Heart right ventricle (tissue), 16 donors: ENCODE measurements around the gene WDR26. TPM values are rescaled to one million over a fixed set of nuclear protein-coding genes. Genes with fewer than 3 reads are reported as not detected.
A peak's percentile ranks its signal among the peaks of the same experiment; 100 is the strongest.

Experiments used
- ATAC-seq, 8 donors: fragments of 200-7000 bp; cut with Tn5 transposase; one replicate each; pipeline ENCODE4 v1.9.1; 2020; ENCODE audit warnings: mild to moderate bottlenecking in 8 of 8, moderate library complexity in 8 of 8, moderate number of reproducible peaks in 1 of 8
- DNase-seq, 2 donors: peaks; one replicate each; pipeline ENCODE4 v3.0.0-alpha.2; 2020
- H3K27ac ChIP-seq, 10 donors: fragments of 200-600 bp; sonication (generic) in 2 of 10; one replicate each; pipeline versions ENCODE4 v1.5.0 to v1.8.0; 2020 to 2022; ENCODE audit warnings: mild to moderate bottlenecking in 3 of 10
- H3K27me3 ChIP-seq, 7 donors: fragments of 200-600 bp; one replicate each; pipeline ENCODE4 v1.8.0; 2021 to 2022; ENCODE audit warnings: mild to moderate bottlenecking in 2 of 7
- H3K36me3 ChIP-seq, 9 donors: fragments of 200-600 bp; sonication (generic) in 1 of 9; one replicate each; pipeline versions ENCODE4 v1.5.0 to v1.8.0; 2020 to 2022; ENCODE audit warnings: mild to moderate bottlenecking in 2 of 9
- H3K4me1 ChIP-seq, 9 donors: fragments of 200-600 bp; sonication (generic) in 1 of 9; one replicate each; pipeline versions ENCODE4 v1.5.0 to v1.8.0; 2020 to 2022; ENCODE audit warnings: mild to moderate bottlenecking in 4 of 9
- H3K4me3 ChIP-seq, 10 donors: fragments of 200-600 bp; sonication (generic) in 2 of 10; one replicate each; pipeline versions ENCODE4 v1.5.0 to v1.8.0; 2020 to 2022; ENCODE audit warnings: mild to moderate bottlenecking in 7 of 10, moderate library complexity in 2 of 10
- H3K9me3 ChIP-seq, 11 donors: fragments of 200-600 bp in 10 of 11; sonication (generic) in 2 of 11; one replicate each; pipeline versions ENCODE4 v1.5.0 to v1.8.0; 2013 to 2022; ENCODE audit warnings: mild to moderate bottlenecking in 2 of 11, control low read depth in 1 of 11, moderate library complexity in 1 of 11
- CTCF ChIP-seq, 9 donors: fragments of 200-600 bp; sonication (generic) in 2 of 9; IDR thresholded peaks; one replicate each; pipeline versions ENCODE4 v1.5.0 to v1.8.0; 2021 to 2022; ENCODE audit warnings: antibody characterized with exemption in 9 of 9, mild to moderate bottlenecking in 5 of 9, moderate library complexity in 1 of 9
- WGBS, 2 donors: extraction: QIAGEN DNeasy Blood & Tissue Kit; methylation state at CpG; one replicate each; pipeline ENCODE4 v1.1.7; 2013; ENCODE audit warnings: inconsistent platforms in 1 of 2; 5-methylcytosine and 5-hydroxymethylcytosine counted together
- intact Hi-C, 10 donors: fragments of 100-400 bp; cut with DNase I; formaldehyde crosslinking; loops; one replicate each; pipeline versions ENCODE4 v1.11.1 to v1.14.2; 2022
- polyA plus RNA-seq, 2 donors: library from polyadenylated mRNA; stranded (reverse); fragments of 200-250 nt; gene quantifications; one replicate each; pipeline ENCODE4 v1.2.3, GENCODE V29; 2013
- total RNA-seq, 10 donors: library from RNA; stranded (reverse); fragmentation: NEBNext Ultra II Directional in 3 of 10; extraction: Animal tissue kit (Norgen Biotek cat#: 25700) in 3 of 10; gene quantifications; one replicate each; pipeline versions ENCODE4 v1.2.1 to v1.2.4, GENCODE V29; 2021 to 2023
- donor health status: Arrhythmogenic right ventricular cardiomyopathy.
- donor health status: ischemic (EF 13 %, LVEDD 7.1; RV severe dilation, severe dysfunction).
- donor health status: healthy with polysubstance abuse.
- donor health status: DM: no; HTN: yes; CAD: no.
- donor health status: DM: no; HTN: no; CAD: no.
- donor health status: ischemic (EF 25% LVEDD 6.9; RV normal size, moderate dysfunction).
- donor health status: ischemic (EF 25% LVEDD 5.7; RV mildly dilated, moderate dysfunction).
- donor health status: healthy.
- donor health status: DM: yes; HTN: yes; CAD: no.
- donor health status: Ischemic cardiomyopathy.
- donor health status: ischemic (EF 35%, LVEDD 5.7; RV mildly dilated, moderate dysfunction).
- donor health status: nonischemic (EF 11% LVEDD 7.7; RV severe dilation, severe dysfunction).
- donor health status: DM: yes; HTN: yes; CAD: no.
- donor health status: PGD.
- donor health status: ischemic (EF 29% LVEDD 5.4; RV normal size, mild dysfunction).
- donor health status: nonischemic (EF 23%, LVEDD 6.1; RV moderate dilation, normal function).

The WDR26 gene
- total and polyA plus RNA-seq, 12 donors = 15.8 to 81.3 (median 69.3) TPM

- H3K36me3 ChIP-seq = peaks cover 0 to 10% (median 0%) of the 10 kb centered on the region in 9 donors
- no peak overlapping the region for H3K27ac ChIP-seq
- DNase-seq = peak in 1 of 2 donors; percentile 20
- ATAC-seq = peak; percentile 43 to 78 (median 62)
- H3K9me3 ChIP-seq = no peaks in the 10 kb centered on the region
- no peaks in the 10 kb centered on the region for H3K27me3 ChIP-seq
- H3K4me1 ChIP-seq = peaks cover 0 to 22% (median 7%) of the 10 kb centered on the region in 9 donors
- WGBS, 2 donors = 58 to 74% methylated on average over 2 of the region's 2 CpGs
- TF ChIP-seq CTCF (IDR thresholded peaks at IDR 0.05) = no peak
- intact Hi-C loops = no loop called here
- no peak overlapping the region for H3K4me3 ChIP-seq
These were observed 12.7 kb upstream of the WDR26 start for GRCh38 chr1:224447251-224447650.

GRCh38 chr1:224438989-224439388 is 4.4 kb upstream of the WDR26 start:
- Histone ChIP-seq H3K4me3 (no peak overlapping the region), H3K27me3 (no peaks in the 10 kb centered on the region), H3K36me3 (peaks cover 0 to 38% (median 0%) of the 10 kb centered on the region in 9 donors), H3K4me1 (peaks cover 0 to 18% (median 13%) of the 10 kb centered on the region in 9 donors), H3K27ac (no peak overlapping the region), H3K9me3 (no peaks in the 10 kb centered on the region)
- TF ChIP-seq CTCF (IDR thresholded peaks at IDR 0.05) = no peak
- WGBS, 2 donors = 88 to 94% methylated on average over 7 of the region's 7 CpGs
- DNase-seq = no peak
- no peak for ATAC-seq
- intact Hi-C loops = loop anchor here in 1 of 10 donors (10.0 kb wide), 1 partner anchor 254 kb away; the partner anchor contains the start of gene DEGS1

GRCh38 chr1:224435999-224436398 is 1.4 kb upstream of the WDR26 start:
- TF ChIP-seq CTCF (IDR thresholded peaks at IDR 0.05) = no peak
- DNase-seq = no peak
- no peak for ATAC-seq
- Histone ChIP-seq H3K27ac (peak overlapping the region in 2 of 10 donors; percentile 97), H3K4me1 (peaks cover 7 to 40% (median 31%) of the 10 kb centered on the region in 9 donors), H3K27me3 (no peaks in the 10 kb centered on the region), H3K9me3 (no peaks in the 10 kb centered on the region), H3K36me3 (peaks cover 0 to 23% (median 0%) of the 10 kb centered on the region in 9 donors), H3K4me3 (peak overlapping the region in 3 of 10 donors; percentile 88 to 92 (median 88))
- 70 to 91% methylated on average over 1 of the region's 1 CpG for WGBS, 2 donors
- intact Hi-C loops = loop anchor here in 2 of 10 donors (1.0 to 10.0 kb wide), 2 partner anchors 20 to 251 kb away; partner anchors contain the start of gene DEGS1 (in 1 of the 2)

- Histone ChIP-seq H3K9me3 (no peaks in the 10 kb centered on the region), H3K27ac (peak overlapping the region; percentile 92 to 98 (median 97)), H3K4me1 (peaks cover 11 to 46% (median 37%) of the 10 kb centered on the region in 9 donors), H3K4me3 (peak overlapping the region; percentile 57 to 97 (median 88)), H3K36me3 (peaks cover 0 to 26% (median 0%) of the 10 kb centered on the region in 9 donors), H3K27me3 (no peaks in the 10 kb centered on the region)
- intact Hi-C loops = loop anchor here in 2 of 10 donors (1.0 to 10.0 kb wide), 2 partner anchors 21 to 251 kb away; partner anchors contain the start of gene DEGS1 (in 1 of the 2)
- WGBS, 2 donors = 2 to 5% methylated on average over 4 of the region's 4 CpGs
- ATAC-seq (peak; percentile 8 to 43 (median 21)), DNase-seq (no peak)
- TF ChIP-seq CTCF (IDR thresholded peaks at IDR 0.05) = no peak
These were observed 744 bp upstream of the WDR26 start for GRCh38 chr1:224435318-224435763.
